LNCaP clone FGC (cell line): ENCODE data around the gene BMP15.

Source experiments
- DNase-seq: peaks from one replicate; pipeline ENCODE4 v3.0.0-alpha.2; 2011; ENCODE audit warnings: low read depth
- H3K4me3 ChIP-seq: 2 replicates; pipeline ENCODE4 v1.5.1; 2011; ENCODE audit warnings: mild to moderate bottlenecking, low read depth, low read length, control low read depth
- CTCF ChIP-seq: IDR thresholded peaks from 2 replicates; pipeline ENCODE4 v1.5.1; 2012; ENCODE audit warnings: mild to moderate bottlenecking; ENCODE audit not compliant: control insufficient read depth, insufficient read depth; ENCODE audit errors: extremely low read depth

The BMP15 gene

DNA sequence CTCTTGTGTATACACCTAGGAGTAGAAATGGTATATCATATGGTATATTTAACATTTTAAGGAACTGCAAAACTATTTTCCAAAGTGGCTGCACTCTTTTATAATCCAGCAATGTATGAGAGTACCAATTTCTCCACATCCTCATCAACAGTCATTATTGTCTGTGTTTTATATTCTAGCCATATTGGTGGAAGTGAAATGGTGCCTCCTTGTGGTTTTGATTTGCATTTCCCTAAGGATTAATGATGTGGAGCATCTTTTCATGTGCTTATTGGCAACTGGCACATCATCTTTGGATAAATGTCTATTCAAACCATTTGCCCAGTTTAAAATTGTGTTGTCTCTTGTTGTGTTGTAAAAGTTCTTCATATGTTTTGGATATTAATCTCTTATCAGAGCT, 9.6 kb downstream of the BMP15 start:
- H3K4me3 ChIP-seq, result no peak overlapping the region
- TF ChIP-seq CTCF, result peak; percentile 47

DNA sequence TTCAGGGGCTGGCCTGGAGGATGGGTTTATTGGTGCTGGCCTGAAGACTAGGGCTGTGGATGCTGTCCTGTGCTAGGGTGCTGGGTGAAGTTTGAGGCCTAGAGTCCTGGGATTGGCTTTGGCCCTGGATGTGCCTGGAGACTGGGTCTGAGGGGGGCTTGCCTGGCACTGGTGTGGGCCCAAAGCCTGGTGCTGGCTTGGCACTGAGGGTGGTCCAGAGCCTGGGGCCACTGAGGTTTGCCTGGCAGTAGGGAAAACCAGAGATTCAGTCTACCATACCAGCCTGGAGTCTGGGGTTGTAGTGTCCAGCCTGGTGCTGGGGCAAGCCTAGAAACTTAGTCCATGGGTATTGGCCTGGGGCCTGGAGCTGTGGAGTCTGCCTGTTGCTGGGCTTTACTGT, 16.6 kb downstream of the BMP15 start:
- TF ChIP-seq CTCF, result no peak
- no peak for DNase-seq
- H3K4me3 ChIP-seq, result no peak overlapping the region

More for the DNA sequence above, 9.6 kb downstream of the BMP15 start:
- DNase-seq, result no peak

DNA sequence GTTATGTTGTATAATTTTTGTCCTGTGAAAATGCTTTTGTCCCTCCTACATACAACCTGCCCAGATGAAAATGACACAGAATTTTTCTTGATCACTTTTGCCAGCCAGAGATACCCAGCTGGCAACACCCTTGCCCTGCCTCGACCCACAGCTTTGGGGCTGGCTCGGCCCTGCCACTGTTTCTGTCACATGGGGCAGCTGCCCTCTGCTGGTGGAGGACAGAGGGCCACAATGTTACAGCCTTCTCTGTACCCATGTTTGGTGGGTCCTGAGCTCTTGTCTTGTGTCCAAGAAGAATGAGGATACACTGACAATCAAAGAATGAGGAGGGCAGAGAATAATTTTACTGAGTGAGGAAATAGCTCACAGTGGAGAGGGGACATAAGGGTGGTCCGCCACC, 31.1 kb downstream of the BMP15 start:
- peak; percentile 39 for TF ChIP-seq CTCF

GRCh38 chrX:50942471-50942870, 31.9 kb downstream of the BMP15 start:
- TF ChIP-seq CTCF, result no peak
- no peak for DNase-seq
- H3K4me3 ChIP-seq, result no peak overlapping the region

More for the DNA sequence above, 31.1 kb downstream of the BMP15 start:
- DNase-seq, result no peak
- H3K4me3 ChIP-seq, result no peak overlapping the region

DNA sequence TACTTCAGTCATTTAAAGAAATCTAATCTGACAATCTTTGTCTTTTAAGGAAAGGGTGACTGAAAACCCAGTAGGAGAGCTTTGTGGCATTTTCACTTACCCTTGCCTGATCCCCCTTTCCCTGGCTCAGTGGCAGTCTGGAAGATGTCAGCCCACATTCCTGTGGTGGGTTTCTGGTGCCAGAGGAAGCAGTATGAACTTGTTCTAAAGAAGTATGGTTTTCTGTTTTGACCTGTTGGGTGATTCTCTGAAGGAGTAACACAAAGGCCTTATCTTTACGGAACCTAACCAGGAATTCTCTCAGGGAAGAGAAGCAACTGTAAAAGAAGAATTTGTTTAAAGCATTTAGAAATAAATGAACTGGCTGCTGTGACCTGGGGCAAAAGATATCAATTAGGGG, 41.9 kb downstream of the BMP15 start:
- no peak overlapping the region for H3K4me3 ChIP-seq
- DNase-seq, result no peak
- no peak for TF ChIP-seq CTCF

DNA sequence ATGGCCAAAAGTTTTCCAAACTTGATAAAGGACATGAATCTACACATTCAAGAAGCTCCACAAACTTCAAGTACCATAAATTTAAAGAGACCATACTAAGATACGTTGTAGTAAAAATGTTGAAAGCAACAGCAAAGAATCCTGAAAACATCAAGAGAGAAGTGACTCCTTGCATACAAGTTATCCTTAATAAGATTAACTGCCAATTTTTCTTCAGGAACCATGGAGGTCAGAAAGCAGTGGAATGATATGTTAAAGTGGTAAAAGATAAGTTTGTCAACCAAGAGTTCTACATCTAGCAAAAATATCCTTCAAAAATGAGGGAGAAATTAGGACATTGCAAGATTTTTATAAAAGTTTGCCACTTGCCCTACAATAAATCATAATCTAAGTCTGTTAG, 43.3 kb downstream of the BMP15 start:
- no peak for DNase-seq
- no peak overlapping the region for H3K4me3 ChIP-seq
- TF ChIP-seq CTCF, result no peak

- DNase-seq, result no peak
- TF ChIP-seq CTCF, result no peak
- no peak overlapping the region for H3K4me3 ChIP-seq
Measured at GRCh38 chrX:50962156-50962555, 51.6 kb downstream of the BMP15 start.
